BLaER1 treated with 17β-estradiol and CSF1 and Interleukin-3, amounts not matched to agents 10 nM and 100 nM (cell line): ENCODE data around the gene CCN2.

Source experiments
- H3K27ac ChIP-seq, 11 experiments: shearing (Covaris generic); formaldehyde crosslinking; 2 replicates each; pipeline ENCODE4 v1.8.1; 2022
- H3K27me3 ChIP-seq, 11 experiments: shearing (Covaris generic); formaldehyde crosslinking; 2 replicates each; pipeline ENCODE4 v1.8.1; 2022
- H3K36me3 ChIP-seq, 11 experiments: shearing (Covaris generic); formaldehyde crosslinking; 2 replicates each; pipeline ENCODE4 v1.8.1; 2022
- H3K4me1 ChIP-seq, 10 experiments: shearing (Covaris generic); formaldehyde crosslinking; 2 replicates each; pipeline ENCODE4 v1.8.1; 2022
- H3K4me2 ChIP-seq, 11 experiments: shearing (Covaris generic); formaldehyde crosslinking; 2 replicates each; pipeline ENCODE4 v1.8.1; 2022
- H3K4me3 ChIP-seq, 10 experiments: shearing (Covaris generic); formaldehyde crosslinking; 2 replicates each; pipeline ENCODE4 v1.8.1; 2022
- H3K9ac ChIP-seq, 11 experiments: shearing (Covaris generic); formaldehyde crosslinking; 2 replicates each; pipeline ENCODE4 v1.8.1; 2022
- H3K9me3 ChIP-seq, 11 experiments: shearing (Covaris generic); formaldehyde crosslinking; replicated peaks in 1 of 11; 2 replicates each; pipeline ENCODE4 v1.8.1; 2022
- H4K20me1 ChIP-seq, 11 experiments: shearing (Covaris generic); formaldehyde crosslinking; 2 replicates each; pipeline ENCODE4 v1.8.1; 2022
- Cebpa-rat ChIP-seq, 11 experiments: shearing (Covaris generic); IDR thresholded peaks; 2 replicates each; pipeline ENCODE4 v1.8.1; 2022

CCN2 gene

GRCh38 chr6:131950767-131951575, at the start of gene CCN2:
TSS of gene CCN2 (minus strand) at chr6:131951372. CDS start at chr6:131951172, 200 bp downstream.
- peak within 1 kb of the TSS; percentile 40 to 78 (median 62); a peak in 21 of 22 replicates for H3K9ac ChIP-seq
- H3K4me3 ChIP-seq, result peak within 1 kb of the TSS; percentile 69 to 77 (median 72)
- no peaks in the 10 kb centered on the region for H3K9me3 ChIP-seq
- H3K4me2 ChIP-seq, result peak within 1 kb of the TSS; percentile 83 to 99 (median 95)
- H4K20me1 ChIP-seq, result peaks cover 0 to 5% (median 0%) of the 10 kb centered on the region in 11 experiments; a peak in 1 of 22 replicates
- no peaks in the 10 kb centered on the region for H3K36me3 ChIP-seq
- no peak for TF ChIP-seq Cebpa-rat (IDR thresholded peaks at IDR 0.05)
- peaks cover 4 to 9% (median 7%) of the 10 kb centered on the region in 10 experiments; a peak in 13 of 20 replicates for H3K4me1 ChIP-seq
- peaks cover 37 to 62% (median 43%) of the 10 kb centered on the region in 11 experiments for H3K27me3 ChIP-seq
- H3K27ac ChIP-seq, result peak within 1 kb of the TSS in 2 of 11 experiments; percentile 21 to 48; a peak in 2 of 22 replicates

- no peak overlapping the region for H3K4me3 ChIP-seq
- H3K9ac ChIP-seq, result no peak overlapping the region
- TF ChIP-seq Cebpa-rat (IDR thresholded peaks at IDR 0.05), result no peak
- peak overlapping the region in 5 of 11 experiments; percentile 59 to 92 (median 69); a peak in 7 of 22 replicates for H3K27ac ChIP-seq
- no peaks in the 10 kb centered on the region for H4K20me1 ChIP-seq
- H3K9me3 ChIP-seq, result peaks cover 23 to 59% (median 45%) of the 10 kb centered on the region in 11 experiments
- peak overlapping the region in 7 of 11 experiments; percentile 53 to 82 (median 68); a peak in 10 of 22 replicates for H3K4me2 ChIP-seq
- H3K36me3 ChIP-seq, result peaks cover 0 to 21% (median 4%) of the 10 kb centered on the region in 11 experiments; a peak in 5 of 22 replicates
- H3K27me3 ChIP-seq, result no peaks in the 10 kb centered on the region
- peaks cover 15 to 58% (median 33%) of the 10 kb centered on the region in 10 experiments for H3K4me1 ChIP-seq
Observed at GRCh38 chr6:132000296-132000695, 49.1 kb upstream of the CCN2 start.

GRCh38 chr6:131999545-132000146, 48.5 kb upstream of the CCN2 start:
- Histone ChIP-seq H3K9me3 (peaks cover 23 to 53% (median 41%) of the 10 kb centered on the region in 11 experiments), H3K4me3 (peak overlapping the region in 1 of 10 experiments; percentile 18; a peak in 1 of 20 replicates), H3K4me2 (peak overlapping the region; percentile 29 to 82 (median 65); a peak in 21 of 22 replicates), H3K36me3 (peaks cover 0 to 21% (median 4%) of the 10 kb centered on the region in 11 experiments; a peak in 5 of 22 replicates), H3K27ac (peak overlapping the region in 9 of 11 experiments; percentile 34 to 92 (median 68); a peak in 17 of 22 replicates), H3K27me3 (no peaks in the 10 kb centered on the region), H3K4me1 (peaks cover 16 to 64% (median 36%) of the 10 kb centered on the region in 10 experiments), H3K9ac (peak overlapping the region in 5 of 11 experiments; percentile 5 to 59 (median 49); a peak in 9 of 22 replicates), H4K20me1 (no peaks in the 10 kb centered on the region)
- no peak for TF ChIP-seq Cebpa-rat (IDR thresholded peaks at IDR 0.05)

- Histone ChIP-seq H4K20me1 (no peaks in the 10 kb centered on the region), H3K27ac (peak overlapping the region in 6 of 11 experiments; percentile 59 to 92 (median 79); a peak in 9 of 22 replicates), H3K27me3 (no peaks in the 10 kb centered on the region), H3K4me2 (peak overlapping the region in 6 of 11 experiments; percentile 24 to 71 (median 54); a peak in 9 of 22 replicates), H3K4me1 (peaks cover 10 to 72% (median 40%) of the 10 kb centered on the region in 10 experiments), H3K9ac (no peak overlapping the region), H3K36me3 (peaks cover 0 to 16% (median 1%) of the 10 kb centered on the region in 11 experiments; a peak in 5 of 22 replicates), H3K4me3 (no peak overlapping the region), H3K9me3 (peaks cover 14 to 52% (median 38%) of the 10 kb centered on the region in 11 experiments)
- TF ChIP-seq Cebpa-rat (IDR thresholded peaks at IDR 0.05), result no peak
Observed at GRCh38 chr6:131998255-131998982, 47.2 kb upstream of the CCN2 start.

GRCh38 chr6:131997429-131998153, 46.4 kb upstream of the CCN2 start:
- peaks cover 10 to 72% (median 40%) of the 10 kb centered on the region in 10 experiments for H3K4me1 ChIP-seq
- 0 out of 20 replicates have a peak overlapping the region, but pooled peaks of 1 of the 10 experiments have one; percentile 1 for H3K4me3 ChIP-seq
- H3K4me2 ChIP-seq, result peak overlapping the region in 5 of 11 experiments; percentile 11 to 70 (median 16); a peak in 7 of 22 replicates
- TF ChIP-seq Cebpa-rat (IDR thresholded peaks at IDR 0.05), result no peak
- no peaks in the 10 kb centered on the region for H3K27me3 ChIP-seq
- H4K20me1 ChIP-seq, result no peaks in the 10 kb centered on the region
- H3K27ac ChIP-seq, result peak overlapping the region in 6 of 11 experiments; percentile 16 to 92 (median 84); a peak in 9 of 22 replicates
- peaks cover 15 to 52% (median 38%) of the 10 kb centered on the region in 11 experiments for H3K9me3 ChIP-seq
- peaks cover 0 to 19% (median 0%) of the 10 kb centered on the region in 11 experiments; a peak in 4 of 22 replicates for H3K36me3 ChIP-seq
- H3K9ac ChIP-seq, result no peak overlapping the region

- H3K4me2 ChIP-seq, result peak overlapping the region in 8 of 11 experiments; percentile 24 to 59 (median 42); a peak in 12 of 22 replicates
- H3K27ac ChIP-seq, result peak overlapping the region in 7 of 11 experiments; percentile 38 to 92 (median 83); a peak in 14 of 22 replicates
- H4K20me1 ChIP-seq, result no peaks in the 10 kb centered on the region
- TF ChIP-seq Cebpa-rat (IDR thresholded peaks at IDR 0.05), result no peak
- peaks cover 10 to 70% (median 40%) of the 10 kb centered on the region in 10 experiments for H3K4me1 ChIP-seq
- H3K4me3 ChIP-seq, result no peak overlapping the region; a peak in 1 of 20 replicates
- H3K9me3 ChIP-seq, result peaks cover 19 to 52% (median 36%) of the 10 kb centered on the region in 11 experiments
- peak overlapping the region in 5 of 11 experiments; percentile 31 to 73 (median 47); a peak in 8 of 22 replicates for H3K9ac ChIP-seq
- no peaks in the 10 kb centered on the region for H3K27me3 ChIP-seq
- peaks cover 0 to 19% (median 0%) of the 10 kb centered on the region in 11 experiments; a peak in 4 of 22 replicates for H3K36me3 ChIP-seq
Observed at GRCh38 chr6:131995917-131996316, 44.7 kb upstream of the CCN2 start.

GRCh38 chr6:131992557-131992956, 41.4 kb upstream of the CCN2 start:
- Histone ChIP-seq H4K20me1 (no peaks in the 10 kb centered on the region), H3K4me3 (no peak overlapping the region), H3K27me3 (no peaks in the 10 kb centered on the region), H3K9ac (no peak overlapping the region), H3K4me1 (peaks cover 0 to 46% (median 23%) of the 10 kb centered on the region in 10 experiments; a peak in 15 of 20 replicates), H3K4me2 (no peak overlapping the region), H3K27ac (no peak overlapping the region), H3K36me3 (peaks cover 0 to 17% (median 0%) of the 10 kb centered on the region in 11 experiments; a peak in 4 of 22 replicates), H3K9me3 (peaks cover 17 to 69% (median 43%) of the 10 kb centered on the region in 11 experiments)
- TF ChIP-seq Cebpa-rat (IDR thresholded peaks at IDR 0.05), result no peak
